Neuronal stem cell (in vitro differentiated cells): Measurements from ENCODE around the gene PIGU.

ENCODE experiments used
- DNase-seq: peaks from one replicate; pipeline ENCODE4 v3.0.0-alpha.2; 2013; ENCODE audit warnings: low spot score
- H2AFZ ChIP-seq: one replicate; pipeline ENCODE4 v1.6.1; 2013; ENCODE audit warnings: mild to moderate bottlenecking, low read length, inconsistent platforms
- H2AK5ac ChIP-seq: 2 replicates; pipeline ENCODE4 v1.6.1; 2013; ENCODE audit warnings: low read depth, mild to moderate bottlenecking, inconsistent platforms, low read length, moderate library complexity, mixed read lengths
- H2BK120ac ChIP-seq: 2 replicates; pipeline ENCODE4 v1.6.1; 2013; ENCODE audit warnings: low read depth, mild to moderate bottlenecking, inconsistent platforms, low read length, moderate library complexity, mixed read lengths
- H2BK12ac ChIP-seq: one replicate; pipeline ENCODE4 v1.6.1; 2013; ENCODE audit warnings: low read length, inconsistent platforms
- H2BK15ac ChIP-seq: 2 replicates; pipeline ENCODE4 v1.6.1; 2013; ENCODE audit warnings: mild to moderate bottlenecking, low read length, inconsistent platforms, mixed read lengths
- H2BK5ac ChIP-seq: one replicate; pipeline ENCODE4 v1.6.1; 2013; ENCODE audit warnings: inconsistent platforms, mild to moderate bottlenecking, low read length, moderate library complexity
- H3K14ac ChIP-seq: one replicate; pipeline ENCODE4 v1.6.1; 2013; ENCODE audit warnings: low read length, inconsistent platforms
- H3K18ac ChIP-seq: 2 replicates; pipeline ENCODE4 v1.6.1; 2013; ENCODE audit warnings: low read length, inconsistent platforms
- H3K23ac ChIP-seq: 2 replicates; pipeline ENCODE4 v1.6.1; 2013; ENCODE audit warnings: low read depth, mild to moderate bottlenecking, mixed read lengths, low read length, inconsistent platforms; ENCODE audit not compliant: poor library complexity
- H3K27ac ChIP-seq: replicated peaks from 3 replicates; pipeline ENCODE4 v1.5.1; 2013; ENCODE audit warnings: low read length, inconsistent platforms
- H3K27me3 ChIP-seq, 3 experiments: 2 replicates each; pipeline ENCODE4 v1.6.1; 2013; ENCODE audit warnings: low read length in 3 of 3, mild to moderate bottlenecking in 2 of 3, inconsistent platforms in 1 of 3, low read depth in 1 of 3, mixed read lengths in 1 of 3, moderate library complexity in 1 of 3; ENCODE audit not compliant: control insufficient read depth in 3 of 3, insufficient read depth in 3 of 3
- H3K36me3 ChIP-seq, 2 donors: replicated peaks in 1 of 2; 2 replicates each; pipeline ENCODE4 v1.6.1; 2013; ENCODE audit warnings: low read length in 2 of 2; ENCODE audit not compliant: control insufficient read depth in 2 of 2, insufficient read depth in 2 of 2
- H3K4ac ChIP-seq: 2 replicates; pipeline ENCODE4 v1.6.1; 2013; ENCODE audit warnings: inconsistent platforms, mild to moderate bottlenecking, low read length, moderate library complexity
- H3K4me1 ChIP-seq, 2 donors: 1 replicate in 1 of 2; 2 replicates in 1 of 2; pipeline ENCODE4 v1.6.1; 2013; ENCODE audit warnings: low read length in 2 of 2, low read depth in 1 of 2; ENCODE audit not compliant: control insufficient read depth in 2 of 2, insufficient read depth in 1 of 2
- H3K4me2 ChIP-seq: one replicate; pipeline ENCODE4 v1.6.1; 2013; ENCODE audit warnings: mild to moderate bottlenecking, low read length, inconsistent platforms; ENCODE audit not compliant: insufficient read depth, poor library complexity, severe bottlenecking
- H3K4me3 ChIP-seq, 2 donors: 2 replicates each; pipeline ENCODE4 v1.5.1; 2013; ENCODE audit warnings: low read length in 2 of 2, mild to moderate bottlenecking in 2 of 2, inconsistent platforms in 1 of 2, moderate library complexity in 1 of 2
- H3K79me1 ChIP-seq: one replicate; pipeline ENCODE4 v1.6.1; 2013; ENCODE audit warnings: low read depth, mild to moderate bottlenecking, inconsistent platforms, low read length, moderate library complexity
- H3K9ac ChIP-seq: one replicate; pipeline ENCODE4 v1.6.1; 2013; ENCODE audit warnings: mild to moderate bottlenecking, low read depth, low read length, inconsistent platforms; ENCODE audit not compliant: poor library complexity
- H3K9me3 ChIP-seq, 2 donors: replicated peaks in 1 of 2; 2 replicates each; pipeline versions ENCODE3 to v1.6.1; 2013; ENCODE audit warnings: low read length in 2 of 2, mild to moderate bottlenecking in 2 of 2, inconsistent platforms in 1 of 2, low read depth in 1 of 2, mixed read lengths in 1 of 2, moderate library complexity in 1 of 2; ENCODE audit not compliant: control insufficient read depth in 2 of 2, insufficient read depth in 1 of 2
- H4K8ac ChIP-seq: one replicate; pipeline ENCODE4 v1.6.1; 2013; ENCODE audit warnings: low read depth, mild to moderate bottlenecking, inconsistent platforms, low read length, moderate library complexity
- H4K91ac ChIP-seq: one replicate; pipeline ENCODE4 v1.6.1; 2013; ENCODE audit warnings: low read length, low read depth, mild to moderate bottlenecking, inconsistent platforms; ENCODE audit not compliant: poor library complexity
- WGBS, 2 donors: extraction: QIAGEN DNeasy Blood & Tissue Kit; methylation state at CpG; one replicate each; pipeline ENCODE4 v1.1.7; 2013; ENCODE audit warnings: missing lambda C conversion rate in 2 of 2, mixed read lengths in 1 of 2; ENCODE audit not compliant: insufficient read length in 2 of 2, insufficient replicate concordance in 1 of 2; ENCODE audit errors: extremely low coverage in 2 of 2; 5-methylcytosine and 5-hydroxymethylcytosine counted together

Gene PIGU

DNA sequence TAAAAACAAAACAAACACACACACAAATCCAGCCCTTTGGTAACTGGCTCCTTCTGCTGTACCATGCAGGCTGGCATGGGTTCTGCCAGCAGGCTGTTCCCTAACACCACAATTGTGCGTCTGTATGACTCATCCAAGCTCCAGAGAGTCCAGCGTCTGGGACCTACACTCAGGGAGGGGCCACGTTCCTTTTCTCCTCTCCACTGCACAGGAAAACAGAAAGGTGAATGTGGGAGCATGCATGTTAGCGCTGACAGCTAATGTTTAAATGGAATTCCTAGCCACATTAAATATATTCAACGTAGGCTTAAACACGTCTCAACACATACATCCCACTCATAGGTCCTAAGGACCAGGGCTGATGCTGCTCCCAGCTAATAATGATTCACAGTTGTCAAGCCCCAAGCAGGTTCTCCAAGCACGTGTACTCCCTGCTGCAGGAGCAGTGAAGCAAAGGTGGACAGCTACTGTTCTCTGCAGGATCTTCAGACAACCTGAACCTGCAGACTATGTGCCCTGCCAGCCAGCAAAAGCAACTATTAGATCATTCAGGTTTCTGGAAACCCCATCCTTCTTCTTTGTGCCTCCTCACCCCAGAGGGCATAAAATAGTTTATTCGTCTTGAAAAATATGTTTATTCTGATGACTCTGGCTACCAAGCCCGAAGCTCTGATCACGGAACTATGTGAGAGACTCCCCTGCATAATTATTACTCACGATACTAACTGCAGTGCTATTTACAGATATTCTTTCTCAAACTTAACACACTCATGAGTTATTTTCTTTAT is 97.5 kb downstream of the PIGU start:
- Histone ChIP-seq H2AK5ac (no peak overlapping the region), H2BK15ac (no peak overlapping the region), H3K36me3 (peaks cover 5 to 54% of the 10 kb centered on the region in 2 donors), H3K23ac (no peak overlapping the region), H3K4me3 (no peak overlapping the region), H3K27me3 (no peaks in the 10 kb centered on the region), H3K9ac (no peak overlapping the region), H4K91ac (no peak overlapping the region), H2AFZ (no peak overlapping the region), H3K4me1 (peaks cover 0 to 11% of the 10 kb centered on the region in 2 donors), H3K9me3 (no peaks in the 10 kb centered on the region), H3K14ac (no peak overlapping the region), H2BK120ac (no peak overlapping the region), H3K79me1 (no peaks in the 10 kb centered on the region), H2BK12ac (no peak overlapping the region), H3K27ac (no peak overlapping the region), H3K4me2 (no peak overlapping the region), H3K4ac (no peak overlapping the region), H4K8ac (no peak overlapping the region), H3K18ac (no peak overlapping the region), H2BK5ac (no peak overlapping the region)
- no CpG with 5 or more reads among the region's 11 CpGs for WGBS, 2 donors
- DNase-seq, result no peak

DNA sequence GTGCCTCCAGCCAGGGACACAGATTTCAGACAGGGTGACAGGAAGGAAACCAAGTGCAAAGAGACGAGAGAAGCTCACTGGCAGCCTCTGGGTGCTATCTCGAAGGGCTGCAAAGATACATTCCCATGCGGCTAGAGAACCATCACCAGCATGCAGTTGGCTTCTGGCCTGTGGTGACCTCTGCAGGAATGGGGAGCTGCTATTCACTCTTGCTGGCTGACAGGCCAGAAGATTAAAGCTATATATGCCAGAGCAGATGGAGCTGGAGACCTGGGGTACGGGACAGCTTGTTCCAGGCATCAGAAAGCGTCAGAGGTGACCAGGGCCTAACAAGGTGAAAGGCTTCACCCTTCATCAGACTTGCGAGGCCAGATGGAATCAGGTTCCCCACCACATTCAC is 98.4 kb downstream of the PIGU start:
- Histone ChIP-seq H2AK5ac (peak overlapping the region; percentile 18), H4K91ac (no peak overlapping the region), H3K14ac (no peak overlapping the region), H3K27ac (no peak overlapping the region), H4K8ac (no peak overlapping the region), H3K79me1 (no peaks in the 10 kb centered on the region), H2BK5ac (no peak overlapping the region), H3K9me3 (no peaks in the 10 kb centered on the region), H2AFZ (no peak overlapping the region), H3K36me3 (peaks cover 5 to 55% of the 10 kb centered on the region in 2 donors), H3K18ac (no peak overlapping the region), H3K9ac (no peak overlapping the region), H2BK12ac (no peak overlapping the region), H2BK120ac (no peak overlapping the region), H3K4me3 (no peak overlapping the region), H3K4me2 (no peak overlapping the region), H3K27me3 (no peaks in the 10 kb centered on the region), H3K23ac (no peak overlapping the region), H2BK15ac (no peak overlapping the region), H3K4me1 (peaks cover 0 to 11% of the 10 kb centered on the region in 2 donors), H3K4ac (no peak overlapping the region)
- DNase-seq, result no peak
- no CpG with 5 or more reads among the region's 6 CpGs for WGBS, 2 donors

DNA sequence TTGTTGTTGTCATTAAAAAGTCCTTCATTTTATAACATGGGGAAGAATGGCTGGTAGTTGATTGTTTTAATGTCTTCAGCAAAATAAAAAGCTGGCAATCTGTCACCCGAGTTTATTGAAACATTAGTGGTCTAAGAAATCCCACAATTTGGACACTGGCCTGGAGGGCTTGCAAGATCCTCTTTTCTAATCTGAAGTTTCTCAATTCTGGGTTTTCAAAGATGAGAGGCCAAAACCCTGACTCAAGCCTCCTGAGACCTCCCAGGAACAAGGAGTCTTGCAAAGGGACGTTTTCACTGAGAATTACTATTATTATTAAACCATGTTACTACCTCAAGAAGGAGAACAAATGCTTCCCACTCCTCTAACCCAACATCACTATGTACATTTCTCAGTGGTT is 98.9 kb downstream of the PIGU start:
- Histone ChIP-seq H3K14ac (no peak overlapping the region), H3K36me3 (peaks cover 5 to 58% of the 10 kb centered on the region in 2 donors), H2BK5ac (no peak overlapping the region), H4K91ac (no peak overlapping the region), H2BK15ac (no peak overlapping the region), H3K4me1 (peaks cover 0 to 10% of the 10 kb centered on the region in 2 donors), H3K9ac (no peak overlapping the region), H3K9me3 (no peaks in the 10 kb centered on the region), H3K4me3 (no peak overlapping the region), H3K4ac (no peak overlapping the region), H4K8ac (no peak overlapping the region), H2BK12ac (no peak overlapping the region), H3K27me3 (no peaks in the 10 kb centered on the region), H2AK5ac (no peak overlapping the region), H2BK120ac (no peak overlapping the region), H3K23ac (no peak overlapping the region), H3K79me1 (no peaks in the 10 kb centered on the region), H2AFZ (no peak overlapping the region), H3K18ac (no peak overlapping the region), H3K27ac (no peak overlapping the region), H3K4me2 (no peak overlapping the region)
- DNase-seq, result no peak
- no CpG with 5 or more reads among the region's 2 CpGs for WGBS, 2 donors

DNA sequence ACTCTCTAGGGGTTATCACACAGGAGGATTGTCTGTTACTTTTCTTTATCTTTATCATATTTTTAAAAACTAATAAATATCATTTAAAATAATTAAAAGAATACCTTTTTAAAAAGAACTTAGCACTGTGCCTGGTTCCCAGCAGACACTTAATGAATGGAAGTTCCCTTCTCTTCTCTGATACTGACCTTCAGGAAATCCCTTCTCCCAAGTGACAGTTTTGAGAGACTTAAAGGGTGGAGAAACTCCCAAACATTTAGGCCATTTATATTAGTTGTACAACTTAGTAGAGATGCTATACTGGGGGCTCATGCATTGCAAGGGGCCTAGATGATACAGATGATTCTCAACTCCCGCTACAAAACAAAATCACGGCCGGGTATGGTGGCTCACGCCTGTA is 99.8 kb downstream of the PIGU start:
- Histone ChIP-seq H3K14ac (no peak overlapping the region), H3K18ac (no peak overlapping the region), H2BK15ac (no peak overlapping the region), H2BK5ac (no peak overlapping the region), H3K4me3 (no peak overlapping the region), H3K79me1 (no peaks in the 10 kb centered on the region), H2AFZ (no peak overlapping the region), H3K9me3 (no peaks in the 10 kb centered on the region), H3K23ac (no peak overlapping the region), H3K4ac (no peak overlapping the region), H2BK120ac (no peak overlapping the region), H2BK12ac (no peak overlapping the region), H4K91ac (no peak overlapping the region), H3K4me2 (no peak overlapping the region), H2AK5ac (no peak overlapping the region), H3K36me3 (peaks cover 5 to 63% of the 10 kb centered on the region in 2 donors), H3K27ac (no peak overlapping the region), H3K27me3 (no peaks in the 10 kb centered on the region), H4K8ac (no peak overlapping the region), H3K4me1 (peaks cover 0 to 3% of the 10 kb centered on the region in 2 donors), H3K9ac (no peak overlapping the region)
- no CpG with 5 or more reads among the region's 4 CpGs for WGBS, 2 donors
- DNase-seq, result no peak
